AG10803 (cell line): ENCODE results near the gene ARHGAP45.

ENCODE experiments used
- DNase-seq: peaks from one replicate; pipeline ENCODE4 v3.0.0; 2010; ENCODE audit warnings: low read depth
- H3K4me3 ChIP-seq: 2 replicates; pipeline ENCODE4 v1.5.1; 2011; ENCODE audit warnings: mild to moderate bottlenecking, low read length, control low read depth
- CTCF ChIP-seq: conservative IDR thresholded peaks from 2 replicates; pipeline ENCODE4 v1.5.1; 2011; ENCODE audit warnings: mild to moderate bottlenecking, low read length, control low read depth, inconsistent platforms

Gene ARHGAP45

GRCh38 chr19:1076951-1077350 lies 10.0 kb downstream of the ARHGAP45 start:
- H3K4me3 ChIP-seq = no peak overlapping the region
- TF ChIP-seq CTCF = no peak
- no peak for DNase-seq

- no peak for TF ChIP-seq CTCF
- no peak for DNase-seq
- H3K4me3 ChIP-seq = no peak overlapping the region
Observed at GRCh38 chr19:1079566-1080111, 12.7 kb downstream of the ARHGAP45 start.

- no peak for TF ChIP-seq CTCF
- no peak for DNase-seq
- no peak overlapping the region for H3K4me3 ChIP-seq
Observed at GRCh38 chr19:1080360-1081161, 13.6 kb downstream of the ARHGAP45 start.

- no peak for DNase-seq
- no peak overlapping the region for H3K4me3 ChIP-seq
- TF ChIP-seq CTCF = no peak
Observed at GRCh38 chr19:1081301-1082164, 14.6 kb downstream of the ARHGAP45 start.

GRCh38 chr19:1082165-1082927 lies 15.4 kb downstream of the ARHGAP45 start:
- DNase-seq = no peak
- no peak overlapping the region for H3K4me3 ChIP-seq
- TF ChIP-seq CTCF = no peak

GRCh38 chr19:1082928-1083816 lies 16.2 kb downstream of the ARHGAP45 start:
- no peak overlapping the region for H3K4me3 ChIP-seq
- DNase-seq = no peak
- TF ChIP-seq CTCF = no peak
